Glutamatergic neuron (in vitro differentiated cells): ENCODE data around the gene CHD5. TPM values are rescaled to one million over a fixed set of nuclear protein-coding genes. Genes with fewer than 3 reads are reported as not detected.

Source experiments
- DNase-seq: peaks from one replicate; pipeline ENCODE4 v3.0.0; 2022
- H3K27ac Mint-ChIP-seq: one replicate; pipeline ENCODE4 v1.8.0; 2020; ENCODE audit warnings: mild to moderate bottlenecking, mixed read lengths, inconsistent platforms; ENCODE audit not compliant: unreplicated experiment
- H3K27me3 Mint-ChIP-seq: one replicate; pipeline ENCODE4 v1.8.0; 2020; ENCODE audit warnings: mild to moderate bottlenecking, moderate library complexity, mixed read lengths, inconsistent platforms; ENCODE audit not compliant: unreplicated experiment
- H3K36me3 Mint-ChIP-seq: one replicate; pipeline ENCODE4 v1.8.0; 2020; ENCODE audit warnings: mild to moderate bottlenecking, mixed read lengths, inconsistent platforms; ENCODE audit not compliant: unreplicated experiment
- H3K4me1 Mint-ChIP-seq: one replicate; pipeline ENCODE4 v1.8.0; 2020; ENCODE audit warnings: mild to moderate bottlenecking, low read depth, mixed read lengths, inconsistent platforms; ENCODE audit not compliant: unreplicated experiment
- H3K4me3 Mint-ChIP-seq: one replicate; pipeline ENCODE4 v1.8.0; 2020; ENCODE audit warnings: mild to moderate bottlenecking, mixed read lengths, inconsistent platforms; ENCODE audit not compliant: unreplicated experiment
- H3K9me3 Mint-ChIP-seq: one replicate; pipeline ENCODE4 v1.8.0; 2020; ENCODE audit warnings: mild to moderate bottlenecking, moderate library complexity, mixed read lengths, inconsistent platforms; ENCODE audit not compliant: unreplicated experiment
- total RNA-seq: library from RNA; stranded (reverse); fragmentation: NEBNext Ultra II Directional; extraction: Animal tissue kit (Norgen Biotek cat#: 25700); gene quantifications from one replicate; pipeline ENCODE4 v1.2.1, GENCODE V29; 2021; ENCODE audit not compliant: unreplicated experiment
- TF ChIP-seq, protein P1 (sequence below): fragments of 200-600 bp; sonication (generic); IDR thresholded peaks from one replicate; pipeline ENCODE4 v1.5.0; 2021; ENCODE audit not compliant: partially characterized antibody, unreplicated experiment

Gene CHD5
- total RNA-seq, 1 donor from 2014 or later: 0.96 TPM

DNA sequence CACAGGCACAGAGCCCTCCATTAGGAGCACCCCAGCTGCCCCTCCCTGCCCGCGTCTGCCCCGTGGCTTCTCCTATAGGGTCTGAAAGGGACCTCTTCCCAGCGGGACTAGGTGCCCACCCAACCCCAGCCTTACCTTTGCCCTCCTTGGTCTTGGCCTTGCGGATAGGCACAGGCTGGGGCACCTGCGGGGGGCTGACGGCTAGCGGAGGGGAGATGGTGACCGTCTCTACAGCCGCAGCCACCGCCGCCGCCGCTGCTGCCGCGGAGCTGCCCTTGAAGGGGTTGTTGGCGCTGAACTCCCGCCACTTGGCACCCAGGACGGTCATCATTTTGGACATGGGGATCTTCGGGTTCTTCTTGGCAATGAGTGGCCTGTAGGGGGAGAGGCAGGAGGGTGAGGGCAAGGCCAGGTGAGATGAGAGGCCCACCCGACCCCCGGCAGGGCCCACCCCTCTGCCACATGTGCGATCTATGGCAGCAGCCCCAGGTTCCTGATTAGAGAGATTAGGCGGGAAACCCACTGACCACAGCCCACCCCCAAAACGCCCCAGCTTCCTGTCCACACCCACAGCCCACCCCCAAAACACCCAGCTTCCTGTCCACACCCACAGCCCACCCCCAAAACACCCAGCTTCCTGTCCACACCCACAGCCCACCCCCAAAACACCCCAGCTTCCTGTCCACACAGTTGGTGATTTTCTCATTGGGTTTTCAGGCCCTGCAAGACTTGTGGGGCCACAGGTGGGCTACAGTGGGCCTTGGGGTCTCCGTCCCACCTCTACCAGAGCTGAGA, 25.4 kb downstream of the CHD5 start:
- H3K4me3 Mint-ChIP-seq: no peak overlapping the region
- no peak overlapping the region for H3K27ac Mint-ChIP-seq
- no peak for DNase-seq
- no peaks in the 10 kb centered on the region for H3K9me3 Mint-ChIP-seq
- peaks cover 3% of the 10 kb centered on the region for H3K4me1 Mint-ChIP-seq
- no peaks in the 10 kb centered on the region for H3K36me3 Mint-ChIP-seq
- TF ChIP-seq, protein P1, sequence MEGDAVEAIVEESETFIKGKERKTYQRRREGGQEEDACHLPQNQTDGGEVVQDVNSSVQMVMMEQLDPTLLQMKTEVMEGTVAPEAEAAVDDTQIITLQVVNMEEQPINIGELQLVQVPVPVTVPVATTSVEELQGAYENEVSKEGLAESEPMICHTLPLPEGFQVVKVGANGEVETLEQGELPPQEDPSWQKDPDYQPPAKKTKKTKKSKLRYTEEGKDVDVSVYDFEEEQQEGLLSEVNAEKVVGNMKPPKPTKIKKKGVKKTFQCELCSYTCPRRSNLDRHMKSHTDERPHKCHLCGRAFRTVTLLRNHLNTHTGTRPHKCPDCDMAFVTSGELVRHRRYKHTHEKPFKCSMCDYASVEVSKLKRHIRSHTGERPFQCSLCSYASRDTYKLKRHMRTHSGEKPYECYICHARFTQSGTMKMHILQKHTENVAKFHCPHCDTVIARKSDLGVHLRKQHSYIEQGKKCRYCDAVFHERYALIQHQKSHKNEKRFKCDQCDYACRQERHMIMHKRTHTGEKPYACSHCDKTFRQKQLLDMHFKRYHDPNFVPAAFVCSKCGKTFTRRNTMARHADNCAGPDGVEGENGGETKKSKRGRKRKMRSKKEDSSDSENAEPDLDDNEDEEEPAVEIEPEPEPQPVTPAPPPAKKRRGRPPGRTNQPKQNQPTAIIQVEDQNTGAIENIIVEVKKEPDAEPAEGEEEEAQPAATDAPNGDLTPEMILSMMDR: no peak
- peaks cover 5% of the 10 kb centered on the region for H3K27me3 Mint-ChIP-seq

DNA sequence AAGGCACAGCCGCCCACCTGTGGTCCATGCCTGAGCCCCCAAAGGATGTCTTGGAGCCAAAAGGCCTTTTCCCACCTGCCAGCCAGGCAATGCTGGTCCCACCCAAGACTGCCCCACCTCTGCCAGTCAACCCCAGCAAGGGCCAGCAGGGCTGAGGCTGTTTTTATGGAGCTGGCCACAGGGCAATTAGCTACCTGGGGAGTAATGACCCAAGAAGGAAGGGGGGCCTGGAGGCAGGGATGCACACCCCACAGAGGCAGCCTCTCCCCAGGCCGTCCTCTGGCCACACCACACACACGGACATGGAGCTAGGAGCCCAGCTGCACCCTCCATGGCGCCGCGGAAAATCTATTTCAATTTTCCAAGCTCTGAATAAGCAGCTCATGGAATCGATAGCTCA, 27.2 kb downstream of the CHD5 start:
- no peaks in the 10 kb centered on the region for H3K36me3 Mint-ChIP-seq
- peaks cover 2% of the 10 kb centered on the region for H3K9me3 Mint-ChIP-seq
- no peak for DNase-seq
- H3K4me1 Mint-ChIP-seq: peaks cover 3% of the 10 kb centered on the region
- TF ChIP-seq, protein P1: no peak
- no peak overlapping the region for H3K4me3 Mint-ChIP-seq
- H3K27ac Mint-ChIP-seq: no peak overlapping the region
- peaks cover 2% of the 10 kb centered on the region for H3K27me3 Mint-ChIP-seq

DNA sequence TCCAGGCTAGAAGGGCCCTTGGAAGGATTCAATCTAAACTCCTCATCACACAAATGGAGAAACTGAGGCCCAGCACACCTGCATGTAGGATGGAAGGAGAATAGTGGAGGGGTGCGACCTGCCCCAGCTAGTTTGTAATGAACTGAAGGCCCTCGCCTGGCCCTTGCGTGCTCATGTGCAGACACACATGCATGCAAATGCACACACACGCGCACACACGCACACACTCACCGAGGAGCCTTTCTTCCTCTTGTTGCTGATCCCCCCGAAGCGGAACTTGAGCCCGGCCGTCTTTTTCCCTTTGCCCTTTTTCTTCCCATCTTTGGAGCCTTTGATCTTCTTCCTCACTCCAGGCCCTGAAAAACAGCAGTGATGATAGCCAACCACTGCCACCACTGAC, 27.9 kb downstream of the CHD5 start:
- H3K27me3 Mint-ChIP-seq: peaks cover 2% of the 10 kb centered on the region
- peaks cover 1% of the 10 kb centered on the region for H3K4me1 Mint-ChIP-seq
- H3K9me3 Mint-ChIP-seq: peaks cover 2% of the 10 kb centered on the region
- H3K36me3 Mint-ChIP-seq: no peaks in the 10 kb centered on the region
- TF ChIP-seq, protein P1: no peak
- no peak for DNase-seq
- no peak overlapping the region for H3K4me3 Mint-ChIP-seq
- H3K27ac Mint-ChIP-seq: no peak overlapping the region

DNA sequence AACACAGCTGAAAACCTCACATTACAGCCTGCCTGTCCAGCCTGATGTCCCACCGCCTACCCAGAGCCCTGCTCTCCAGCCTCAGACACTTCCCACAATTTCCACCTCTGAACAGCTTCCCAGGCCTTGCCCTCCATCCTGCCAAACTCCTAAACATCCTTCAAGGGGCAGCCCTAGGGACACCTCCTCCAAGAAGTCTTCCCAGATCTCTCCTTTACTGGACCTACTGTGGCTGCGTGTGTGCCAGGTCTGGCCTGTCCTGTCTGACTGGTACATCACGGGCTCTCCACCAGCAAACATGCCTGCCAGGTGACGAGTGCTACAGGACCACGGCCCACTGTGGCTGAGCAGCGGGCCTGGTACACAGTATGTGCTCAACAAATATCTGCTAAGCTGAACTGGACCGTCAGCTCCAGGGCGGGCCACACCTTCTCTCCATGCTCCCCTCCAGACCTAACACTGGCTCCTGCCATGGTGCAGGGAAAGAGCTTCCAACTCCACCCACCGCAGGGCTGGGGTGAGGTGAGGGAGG, 28.8 kb downstream of the CHD5 start:
- no peak for DNase-seq
- TF ChIP-seq, protein P1: no peak
- no peaks in the 10 kb centered on the region for H3K36me3 Mint-ChIP-seq
- H3K27me3 Mint-ChIP-seq: peaks cover 4% of the 10 kb centered on the region
- H3K4me1 Mint-ChIP-seq: peaks cover 1% of the 10 kb centered on the region
- no peak overlapping the region for H3K27ac Mint-ChIP-seq
- H3K9me3 Mint-ChIP-seq: peaks cover 3% of the 10 kb centered on the region
- H3K4me3 Mint-ChIP-seq: no peak overlapping the region
